ENCODE results near the gene TTC13.

The TTC13 gene

DNA sequence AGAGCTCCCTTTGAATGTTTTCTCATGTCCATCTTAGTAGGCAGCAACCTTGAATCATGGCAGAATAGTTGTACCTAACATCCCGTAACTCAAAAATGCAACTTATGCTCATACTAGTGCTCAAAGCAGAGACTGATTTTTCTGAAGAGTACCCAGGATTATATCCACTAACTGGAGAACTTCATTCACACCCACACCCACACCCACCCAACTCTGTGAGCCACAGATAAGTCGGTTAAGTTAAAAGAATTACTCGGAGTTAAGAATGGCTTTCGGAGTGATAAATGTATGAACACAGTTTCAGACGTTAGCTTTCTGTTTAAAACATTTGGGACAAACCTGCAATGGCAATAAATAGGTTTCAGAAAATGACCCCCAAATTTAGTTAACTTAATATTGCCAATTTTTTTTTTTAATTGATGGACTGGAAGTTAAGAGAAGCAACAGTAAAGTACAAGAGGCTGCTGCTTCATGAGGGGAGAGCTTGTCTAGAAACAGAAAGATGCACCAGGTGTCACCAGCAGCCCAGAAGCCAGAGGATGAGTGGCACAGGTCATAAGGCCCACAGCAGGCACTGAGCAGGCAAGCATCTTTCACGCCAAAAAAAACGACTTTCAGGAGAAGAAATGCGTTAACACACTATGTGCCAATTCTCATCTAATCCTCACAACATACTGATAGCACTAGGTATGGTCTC, 61.9 kb downstream of the TTC13 start:
- DNase-seq (ENCODE audit: low read depth) = no peak
- TF ChIP-seq, protein P1, sequence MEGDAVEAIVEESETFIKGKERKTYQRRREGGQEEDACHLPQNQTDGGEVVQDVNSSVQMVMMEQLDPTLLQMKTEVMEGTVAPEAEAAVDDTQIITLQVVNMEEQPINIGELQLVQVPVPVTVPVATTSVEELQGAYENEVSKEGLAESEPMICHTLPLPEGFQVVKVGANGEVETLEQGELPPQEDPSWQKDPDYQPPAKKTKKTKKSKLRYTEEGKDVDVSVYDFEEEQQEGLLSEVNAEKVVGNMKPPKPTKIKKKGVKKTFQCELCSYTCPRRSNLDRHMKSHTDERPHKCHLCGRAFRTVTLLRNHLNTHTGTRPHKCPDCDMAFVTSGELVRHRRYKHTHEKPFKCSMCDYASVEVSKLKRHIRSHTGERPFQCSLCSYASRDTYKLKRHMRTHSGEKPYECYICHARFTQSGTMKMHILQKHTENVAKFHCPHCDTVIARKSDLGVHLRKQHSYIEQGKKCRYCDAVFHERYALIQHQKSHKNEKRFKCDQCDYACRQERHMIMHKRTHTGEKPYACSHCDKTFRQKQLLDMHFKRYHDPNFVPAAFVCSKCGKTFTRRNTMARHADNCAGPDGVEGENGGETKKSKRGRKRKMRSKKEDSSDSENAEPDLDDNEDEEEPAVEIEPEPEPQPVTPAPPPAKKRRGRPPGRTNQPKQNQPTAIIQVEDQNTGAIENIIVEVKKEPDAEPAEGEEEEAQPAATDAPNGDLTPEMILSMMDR (conservative IDR thresholded peaks at IDR 0.05; ENCODE audit: control insufficient read depth, insufficient read depth, low read depth, low read length) = no peak
- no peak overlapping the region for H3K4me3 ChIP-seq (ENCODE audit: control insufficient read depth, low read depth, low read length)

GRCh38 chr1:230915078-230915477, 63.6 kb downstream of the TTC13 start:
- TF ChIP-seq, protein P1 (conservative IDR thresholded peaks at IDR 0.05; ENCODE audit: control insufficient read depth, insufficient read depth, low read depth, low read length) = no peak
- no peak overlapping the region for H3K4me3 ChIP-seq (ENCODE audit: control insufficient read depth, low read depth, low read length)
- no peak for DNase-seq (ENCODE audit: low read depth)

GRCh38 chr1:230913496-230913895, 65.2 kb downstream of the TTC13 start:
- TF ChIP-seq, protein P1 (conservative IDR thresholded peaks at IDR 0.05; ENCODE audit: control insufficient read depth, insufficient read depth, low read depth, low read length) = no peak
- DNase-seq (ENCODE audit: low read depth) = peak; percentile 68
- H3K4me3 ChIP-seq (ENCODE audit: control insufficient read depth, low read depth, low read length) = no peak overlapping the region

- H3K4me3 ChIP-seq (ENCODE audit: control insufficient read depth, low read depth, low read length) = no peak overlapping the region
- no peak for DNase-seq (ENCODE audit: low read depth)
- TF ChIP-seq, protein P1 (conservative IDR thresholded peaks at IDR 0.05; ENCODE audit: control insufficient read depth, insufficient read depth, low read depth, low read length) = no peak
These were observed 67.9 kb downstream of the TTC13 start for GRCh38 chr1:230910755-230911117.

DNA sequence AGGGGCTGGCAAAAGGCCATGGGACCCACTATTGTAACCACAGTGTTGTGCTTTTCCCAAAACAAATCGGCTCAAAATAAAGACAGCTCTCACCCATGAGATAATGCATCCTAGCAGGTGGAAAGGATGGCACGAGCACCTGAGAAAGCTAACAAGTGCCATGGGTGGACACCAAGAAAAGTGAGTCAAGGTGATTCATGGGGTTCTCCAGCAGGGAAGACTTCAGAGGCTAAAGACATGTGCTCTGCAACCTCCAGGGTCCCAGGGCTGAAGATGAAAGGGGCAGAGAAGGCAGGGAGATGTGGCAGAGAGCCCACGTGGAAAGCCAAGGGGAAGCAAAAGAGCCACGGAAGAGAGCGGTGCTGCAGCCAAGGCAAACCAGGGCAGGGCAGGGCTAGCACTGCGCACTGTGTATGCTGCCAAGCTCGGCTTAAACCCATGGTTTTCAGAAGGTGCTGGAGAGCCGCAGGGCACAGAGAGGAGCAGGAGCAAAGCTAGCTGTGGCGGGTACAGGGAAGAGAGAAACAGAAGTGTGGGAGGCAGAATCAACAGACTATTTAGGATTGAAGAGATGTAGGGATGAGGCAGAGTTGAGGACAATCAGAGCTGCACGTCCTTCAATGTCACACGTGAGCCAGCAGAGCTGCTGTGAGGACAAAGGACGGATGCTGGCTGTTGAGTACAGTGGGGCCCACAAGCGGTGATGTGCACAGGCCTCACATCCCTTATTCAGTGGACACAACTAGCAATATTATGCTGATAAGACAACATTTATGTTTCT, 68.5 kb downstream of the TTC13 start:
- no peak for DNase-seq (ENCODE audit: low read depth)
- TF ChIP-seq, protein P1 (conservative IDR thresholded peaks at IDR 0.05; ENCODE audit: control insufficient read depth, insufficient read depth, low read depth, low read length) = no peak
- no peak overlapping the region for H3K4me3 ChIP-seq (ENCODE audit: control insufficient read depth, low read depth, low read length)

DNA sequence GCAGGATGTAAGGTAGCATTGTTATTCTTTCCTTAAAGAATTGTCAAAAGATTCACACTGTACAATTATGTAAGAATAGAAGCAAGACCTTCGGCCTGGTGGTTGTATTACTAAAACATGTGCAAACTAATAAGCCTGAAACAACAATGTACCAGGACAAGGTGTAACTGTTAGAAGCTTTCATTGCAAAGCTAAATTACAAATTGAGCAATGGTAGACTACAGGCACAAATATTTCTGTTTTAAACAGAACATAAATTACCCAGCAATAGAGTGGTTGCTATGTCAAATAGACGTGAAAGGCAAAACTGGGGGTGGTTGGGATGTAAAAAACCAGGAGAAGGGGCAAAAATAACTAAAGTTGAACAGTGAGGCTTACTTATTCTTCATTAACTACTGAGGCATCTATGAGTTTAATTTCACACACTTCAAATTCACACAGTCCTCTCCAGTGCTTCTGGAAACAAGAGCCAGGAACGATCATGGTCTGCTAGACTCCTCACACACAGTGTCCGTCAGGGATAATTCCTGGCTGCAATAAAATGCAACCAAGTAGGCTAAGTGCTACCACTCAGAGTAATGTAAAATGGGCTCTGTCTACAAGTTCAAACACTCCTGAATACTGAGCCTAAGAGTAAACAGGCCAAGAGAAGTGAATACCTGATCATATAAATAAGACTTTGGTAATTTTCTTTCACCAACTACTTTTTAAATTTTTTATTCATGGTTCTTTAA, 71.0 kb downstream of the TTC13 start:
- DNase-seq (ENCODE audit: low read depth) = no peak
- no peak overlapping the region for H3K4me3 ChIP-seq (ENCODE audit: control insufficient read depth, low read depth, low read length)
- TF ChIP-seq, protein P1 (conservative IDR thresholded peaks at IDR 0.05; ENCODE audit: control insufficient read depth, insufficient read depth, low read depth, low read length) = no peak
